ENCODE data around the gene UNC13B. TPM values are rescaled to one million over a fixed set of nuclear protein-coding genes. Genes with fewer than 3 reads are reported as not detected.
A peak's percentile ranks its signal among the peaks of the same experiment; 100 is the strongest.

UNC13B gene
- total RNA-seq, 6 experiments from 2014 or later: 18.2 to 21.4 (median 19.7) TPM

DNA sequence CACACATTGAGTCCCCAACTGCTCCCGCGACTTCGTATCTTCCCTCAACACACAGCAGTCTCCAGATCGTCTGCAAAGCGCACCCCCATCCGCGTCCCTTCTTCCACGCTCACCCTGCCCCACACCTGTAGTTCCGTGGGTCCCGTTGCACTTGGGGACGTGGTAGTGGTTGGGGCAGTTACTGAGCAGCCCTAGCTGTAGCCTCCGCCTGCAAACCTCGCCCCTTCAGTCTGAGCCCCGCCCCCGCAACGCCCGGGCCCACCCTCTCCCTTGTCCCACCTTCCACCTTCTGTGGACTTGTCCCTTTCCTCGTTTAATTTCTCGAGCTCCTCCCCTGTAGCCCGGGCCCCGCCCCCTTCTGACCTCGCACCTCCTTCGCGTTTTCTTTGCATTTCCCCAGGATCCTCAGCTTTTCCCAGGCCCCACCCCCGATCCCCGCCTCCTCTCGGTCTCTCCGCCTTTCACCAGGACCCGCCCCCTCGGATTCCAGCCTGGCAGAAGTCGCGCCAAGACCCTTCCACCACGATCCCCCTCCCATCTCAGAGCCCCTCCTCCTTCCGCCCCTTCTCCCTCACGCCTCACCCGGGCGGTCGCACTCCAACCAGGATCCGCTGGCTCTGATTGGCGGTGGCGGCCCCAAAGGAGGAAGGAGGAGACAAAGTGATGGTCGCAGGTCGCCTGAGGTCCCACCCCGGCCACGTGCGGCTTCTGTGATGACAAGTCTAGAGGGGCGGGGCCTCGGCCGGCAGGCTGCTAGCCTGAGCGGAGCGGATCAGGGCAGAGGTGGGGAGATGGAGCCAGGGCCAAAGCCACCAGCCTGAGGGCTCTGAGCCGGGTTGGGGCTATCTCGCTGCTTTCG is 45.9 kb upstream of the UNC13B start, which contains the start of gene ATOSB:
TSS of gene ATOSB (minus strand) at position 183 of the 859 bp plus-strand sequence. CDS start 7,588 bp downstream, outside the sequence.
- no peaks in the 10 kb centered on the region for H3K9me3 Mint-ChIP-seq
- no peak for TF ChIP-seq CTCF (IDR thresholded peaks at IDR 0.05)
- H3K36me3 Mint-ChIP-seq (ENCODE audit: low read depth): peaks cover 5% of the 10 kb centered on the region
- peaks cover 45% of the 10 kb centered on the region for H3K4me1 Mint-ChIP-seq (ENCODE audit: low read depth)
- H3K4me3 Mint-ChIP-seq: peak within 1 kb of the TSS; percentile 93
- DNase-seq: peak; percentile 97
- H3K27me3 Mint-ChIP-seq (ENCODE audit: insufficient read depth): peaks cover 5% of the 10 kb centered on the region; the same call in 1 of the 2 replicates
- H3K27ac Mint-ChIP-seq: peak within 1 kb of the TSS; percentile 94

DNA sequence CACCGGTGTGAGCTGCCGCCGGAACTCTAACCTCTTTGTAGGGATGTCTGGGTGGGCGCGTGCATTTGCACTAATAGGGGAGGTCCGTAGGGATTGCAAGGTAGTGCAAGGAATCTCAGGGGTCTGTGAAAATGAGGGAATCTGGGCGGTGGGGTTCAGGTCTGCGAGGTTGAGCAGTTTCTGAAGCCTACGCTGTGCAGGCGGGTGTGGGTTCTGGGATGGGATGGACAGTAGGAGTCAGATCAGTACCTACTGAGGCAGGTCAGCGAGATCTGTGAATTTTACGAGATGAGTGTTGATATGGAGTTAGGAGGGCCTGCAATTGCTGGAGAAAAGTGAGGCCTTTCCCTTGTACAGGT is 45.3 kb upstream of the UNC13B start:
- Mint-ChIP-seq H3K9me3 (no peaks in the 10 kb centered on the region), H3K27me3 (ENCODE audit: insufficient read depth) (peaks cover 5% of the 10 kb centered on the region; the same call in 1 of the 2 replicates), H3K27ac (peak overlapping the region; percentile 94), H3K4me1 (ENCODE audit: low read depth) (peaks cover 45% of the 10 kb centered on the region), H3K36me3 (ENCODE audit: low read depth) (peaks cover 5% of the 10 kb centered on the region), H3K4me3 (peak overlapping the region; percentile 93)
- no peak for DNase-seq
- TF ChIP-seq CTCF (IDR thresholded peaks at IDR 0.05): no peak

DNA sequence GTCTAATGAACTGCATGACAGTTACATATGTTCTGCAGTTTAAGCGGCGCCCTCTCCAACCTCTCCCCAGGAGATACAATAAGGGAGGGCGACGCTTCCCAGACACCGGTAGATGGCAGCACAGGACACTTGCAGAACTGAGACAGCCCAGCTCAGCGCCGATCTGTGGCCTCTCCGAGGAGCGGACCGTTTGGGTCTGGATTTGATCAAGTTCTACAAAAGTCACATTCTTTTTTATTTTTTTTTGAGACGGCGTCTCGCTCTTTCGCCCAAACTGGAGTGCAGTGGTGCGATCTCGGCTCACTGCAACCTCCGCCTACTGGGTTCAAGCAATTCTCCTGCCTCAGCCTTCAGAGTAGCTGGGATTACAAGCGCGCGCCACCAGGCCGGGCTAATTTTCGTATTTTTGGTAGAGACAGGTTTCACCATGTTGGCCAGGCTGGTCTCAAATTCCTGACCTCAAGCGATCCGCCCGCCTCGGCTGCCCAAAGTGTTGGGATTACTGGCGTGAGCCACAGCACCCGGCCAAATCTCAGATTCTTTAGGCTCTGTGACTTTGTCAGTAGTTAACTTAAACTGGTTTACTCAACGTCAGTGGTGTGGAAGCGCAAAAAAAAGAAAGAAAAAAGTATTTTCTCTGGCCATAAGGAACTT is 44.8 kb upstream of the UNC13B start:
- TF ChIP-seq CTCF (IDR thresholded peaks at IDR 0.05): peak; percentile 95
- DNase-seq: peak; percentile 92
- Mint-ChIP-seq H3K27me3 (ENCODE audit: insufficient read depth) (peaks cover 4% of the 10 kb centered on the region; the same call in 1 of the 2 replicates), H3K27ac (peak overlapping the region; percentile 94), H3K4me3 (peak overlapping the region; percentile 93), H3K4me1 (ENCODE audit: low read depth) (peaks cover 40% of the 10 kb centered on the region), H3K9me3 (no peaks in the 10 kb centered on the region), H3K36me3 (ENCODE audit: low read depth) (peaks cover 5% of the 10 kb centered on the region)

DNA sequence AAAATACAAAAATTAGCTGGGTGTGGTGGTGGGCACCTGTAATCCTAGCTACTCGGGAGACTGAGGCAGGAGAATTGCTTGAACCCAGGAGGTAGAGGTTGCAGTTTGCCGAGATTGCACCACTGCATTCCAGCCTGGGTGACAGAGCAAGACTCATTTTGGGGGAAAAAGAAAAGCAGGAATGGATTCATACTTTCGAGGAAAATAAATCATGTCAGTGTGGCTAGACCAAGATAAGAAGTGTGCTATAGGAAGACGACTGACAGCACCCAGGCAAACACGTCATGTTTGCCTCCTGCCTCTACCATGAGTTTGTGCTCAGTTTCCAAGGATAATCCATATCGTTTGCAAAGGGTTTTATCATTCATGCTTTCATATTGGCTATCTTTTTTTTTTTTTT is 26.9 kb upstream of the UNC13B start:
- Mint-ChIP-seq H3K4me3 (no peak overlapping the region), H3K36me3 (ENCODE audit: low read depth) (peaks cover 1% of the 10 kb centered on the region; the same call in 1 of the 2 replicates), H3K27me3 (ENCODE audit: insufficient read depth) (peaks cover 3% of the 10 kb centered on the region; the same call in 1 of the 2 replicates), H3K4me1 (ENCODE audit: low read depth) (peaks cover 6% of the 10 kb centered on the region; the same call in 1 of the 2 replicates), H3K27ac (no peak overlapping the region), H3K9me3 (peaks cover 13% of the 10 kb centered on the region)
- TF ChIP-seq CTCF (IDR thresholded peaks at IDR 0.05): no peak
- no peak for DNase-seq

DNA sequence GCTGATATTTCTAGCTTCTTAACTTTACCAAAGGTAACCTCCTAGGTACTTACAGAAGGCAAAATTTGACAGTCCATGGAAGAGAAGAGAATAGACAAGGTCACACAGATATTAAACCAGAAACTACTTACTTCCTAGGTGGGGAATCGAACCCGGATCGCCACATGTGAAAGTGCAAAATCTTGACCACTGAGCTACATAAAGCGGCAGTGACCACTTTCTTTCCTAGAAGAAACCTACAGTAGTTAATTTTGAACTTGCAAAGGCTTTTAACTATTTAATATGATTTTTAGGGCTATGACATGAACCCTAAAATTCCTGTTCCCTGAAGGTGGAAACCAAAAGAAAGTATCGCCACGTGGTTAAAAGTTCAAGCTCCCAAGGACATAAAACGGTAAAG is 25.8 kb upstream of the UNC13B start:
- H3K4me3 Mint-ChIP-seq: no peak overlapping the region
- peaks cover 9% of the 10 kb centered on the region; the same call in 1 of the 2 replicates for H3K36me3 Mint-ChIP-seq (ENCODE audit: low read depth)
- peaks cover 6% of the 10 kb centered on the region; the same call in 1 of the 2 replicates for H3K4me1 Mint-ChIP-seq (ENCODE audit: low read depth)
- H3K9me3 Mint-ChIP-seq: peaks cover 24% of the 10 kb centered on the region
- H3K27ac Mint-ChIP-seq: no peak overlapping the region
- DNase-seq: no peak
- H3K27me3 Mint-ChIP-seq (ENCODE audit: insufficient read depth): peaks cover 3% of the 10 kb centered on the region; the same call in 1 of the 2 replicates
- TF ChIP-seq CTCF (IDR thresholded peaks at IDR 0.05): no peak
